Tibial artery (tissue), 4 donors: ENCODE data around the gene PBXIP1.
A peak's percentile ranks its signal among the peaks of the same experiment; 100 is the strongest.

Experiments
- DNase-seq, 2 donors: peaks; one replicate each; pipeline ENCODE4 v3.0.0-alpha.2; 2019
- H3K27ac ChIP-seq, 2 donors: fragments of 200-600 bp; sonication (generic) in 1 of 2; 1 replicate in 1 of 2; 2 replicates in 1 of 2; pipeline ENCODE4 v1.5.1; 2018 to 2019; ENCODE audit warnings: mild to moderate bottlenecking in 1 of 2
- H3K27me3 ChIP-seq, 2 donors: fragments of 200-600 bp; sonication (generic) in 1 of 2; one replicate each; pipeline versions ENCODE4 v1.5.1 to v1.6.0; 2016 to 2019
- H3K36me3 ChIP-seq, 3 donors: fragments of 200-600 bp; sonication (generic) in 2 of 3; one replicate each; pipeline ENCODE4 v1.5.1; 2016 to 2019; ENCODE audit warnings: mild to moderate bottlenecking in 2 of 3
- H3K4me1 ChIP-seq, 4 donors: fragments of 200-600 bp; sonication (generic) in 2 of 4; 1 replicate in 3 of 4; 2 replicates in 1 of 4; pipeline ENCODE4 v1.5.1; 2016 to 2019
- H3K4me3 ChIP-seq, 2 donors: fragments of 200-600 bp; sonication (generic) in 1 of 2; 1 replicate in 1 of 2; 2 replicates in 1 of 2; pipeline ENCODE4 v1.5.1; 2018 to 2019; ENCODE audit warnings: mild to moderate bottlenecking in 2 of 2
- H3K9me3 ChIP-seq, 3 donors: fragments of 200-600 bp; sonication (generic) in 1 of 3; one replicate each; pipeline ENCODE4 v1.5.1; 2016 to 2019
- CTCF ChIP-seq, 2 experiments: fragments of 200-600 bp in 1 of 2; fragments of 450-650 bp in 1 of 2; IDR thresholded peaks; one replicate each; pipeline ENCODE4 v1.5.1; 2017 to 2019; ENCODE audit warnings: antibody characterized with exemption in 2 of 2, mild to moderate bottlenecking in 1 of 2, moderate library complexity in 1 of 2
- intact Hi-C: fragments of 100-400 bp; cut with DNase I; formaldehyde crosslinking; loops from one replicate; pipeline ENCODE4 v1.15.0; 2023; ENCODE audit warnings: low total_unique reads

Gene PBXIP1

GRCh38 chr1:154972517-154973343, 16.8 kb upstream of the PBXIP1 start:
- Histone ChIP-seq H3K36me3 (peaks cover 5 to 21% (median 6%) of the 10 kb centered on the region in 3 donors), H3K4me3 (peak overlapping the region; percentile 68 to 76), H3K4me1 (peaks cover 0 to 64% (median 54%) of the 10 kb centered on the region in 4 donors), H3K27me3 (no peaks in the 10 kb centered on the region), H3K9me3 (no peaks in the 10 kb centered on the region), H3K27ac (peak overlapping the region; percentile 95 to 97)
- DNase-seq: peak; percentile 78 to 90
- intact Hi-C loops: no loop called here
- TF ChIP-seq CTCF (IDR thresholded peaks at IDR 0.05): no peak

- Histone ChIP-seq H3K27ac (peak overlapping the region; percentile 95 to 97), H3K4me3 (peak overlapping the region; percentile 68 to 76), H3K9me3 (no peaks in the 10 kb centered on the region), H3K27me3 (no peaks in the 10 kb centered on the region), H3K4me1 (peaks cover 0 to 64% (median 54%) of the 10 kb centered on the region in 4 donors), H3K36me3 (peaks cover 11 to 26% (median 11%) of the 10 kb centered on the region in 3 donors)
- no peak for DNase-seq
- intact Hi-C loops: no loop called here
- no peak for TF ChIP-seq CTCF (IDR thresholded peaks at IDR 0.05)
Measured at GRCh38 chr1:154972213-154972516, 16.3 kb upstream of the PBXIP1 start.

- Histone ChIP-seq H3K27me3 (no peaks in the 10 kb centered on the region), H3K9me3 (no peaks in the 10 kb centered on the region), H3K36me3 (peaks cover 17 to 33% (median 18%) of the 10 kb centered on the region in 3 donors), H3K4me1 (peaks cover 0 to 64% (median 54%) of the 10 kb centered on the region in 4 donors), H3K27ac (peak overlapping the region; percentile 95 to 97), H3K4me3 (peak overlapping the region; percentile 68 to 76)
- peak in 1 of 2 donors; percentile 61 for DNase-seq
- intact Hi-C loops: no loop called here
- no peak for TF ChIP-seq CTCF (IDR thresholded peaks at IDR 0.05)
Measured at GRCh38 chr1:154971341-154971998, 15.6 kb upstream of the PBXIP1 start.

GRCh38 chr1:154970631-154971340, 14.9 kb upstream of the PBXIP1 start, which contains the start of gene SHC1:
SHC1 (minus strand) TSS chr1:154970747; CDS start chr1:154970526, 221 bp downstream.
- Histone ChIP-seq H3K36me3 (peaks cover 23 to 40% (median 25%) of the 10 kb centered on the region in 3 donors), H3K27me3 (no peaks in the 10 kb centered on the region), H3K27ac (peak within 1 kb of the TSS; percentile 95 to 97), H3K4me1 (peaks cover 0 to 57% (median 49%) of the 10 kb centered on the region in 4 donors), H3K4me3 (peak within 1 kb of the TSS; percentile 45 to 76), H3K9me3 (no peaks in the 10 kb centered on the region)
- DNase-seq: peak; percentile 95 to 98
- intact Hi-C loops: no loop called here
- no peak for TF ChIP-seq CTCF (IDR thresholded peaks at IDR 0.05)

GRCh38 chr1:154969860-154970452, 14.1 kb upstream of the PBXIP1 start:
- Histone ChIP-seq H3K27me3 (no peaks in the 10 kb centered on the region), H3K36me3 (peaks cover 32 to 48% (median 34%) of the 10 kb centered on the region in 3 donors), H3K27ac (peak overlapping the region; percentile 95 to 97), H3K9me3 (no peaks in the 10 kb centered on the region), H3K4me1 (peaks cover 0 to 54% (median 50%) of the 10 kb centered on the region in 4 donors), H3K4me3 (peak overlapping the region; percentile 45 to 76)
- intact Hi-C loops: no loop called here
- TF ChIP-seq CTCF (IDR thresholded peaks at IDR 0.05): no peak
- DNase-seq: peak in 1 of 2 donors; percentile 75
